ENCODE results near the gene LONP2. TPM values are rescaled to one million over a fixed set of nuclear protein-coding genes. Genes with fewer than 3 reads are reported as not detected.
"Not testable (repeated sequence)": the region's sequence is repeated elsewhere in the genome, so short reads cannot be mapped to it uniquely, and the experiment has no call there.

Gene LONP2
- polyA plus RNA-seq, 2 donors = 16.2 to 28.6 TPM

- H3K4me3 ChIP-seq (ENCODE audit: low read depth in 1 of 2, low read length in 2 of 2) = no peak overlapping the region
- H3K36me3 ChIP-seq (ENCODE audit: control insufficient read depth in 2 of 2, insufficient read depth in 2 of 2, low read length in 1 of 2) = no peaks in the 10 kb centered on the region
- 38 to 61% methylated on average over 2 of the region's 2 CpGs for WGBS, 2 donors
- H3K27ac ChIP-seq (ENCODE audit: low read depth in 2 of 2, low read length in 1 of 2) = no peak overlapping the region
- H3K27me3 ChIP-seq (ENCODE audit: control insufficient read depth in 1 of 2, insufficient read depth in 2 of 2, low read length in 2 of 2) = no peaks in the 10 kb centered on the region
- peaks cover 0 to 5% of the 10 kb centered on the region in 2 donors for H3K4me1 ChIP-seq (ENCODE audit: control insufficient read depth in 2 of 2, insufficient read depth in 2 of 2, low read length in 1 of 2)
- no peaks in the 10 kb centered on the region for H3K9me3 ChIP-seq (ENCODE audit: control insufficient read depth in 2 of 2, insufficient read depth in 1 of 2, low read depth in 1 of 2, low read length in 1 of 2)
Measured at GRCh38 chr16:48367441-48368049, 123.4 kb downstream of the LONP2 start.

GRCh38 chr16:48369765-48370164, 125.7 kb downstream of the LONP2 start:
- Histone ChIP-seq H3K36me3 (ENCODE audit: control insufficient read depth in 2 of 2, insufficient read depth in 2 of 2, low read length in 1 of 2) (no peaks in the 10 kb centered on the region), H3K4me1 (ENCODE audit: control insufficient read depth in 2 of 2, insufficient read depth in 2 of 2, low read length in 1 of 2) (peaks cover 0 to 5% of the 10 kb centered on the region in 2 donors)

GRCh38 chr16:48370229-48370628, 126.1 kb downstream of the LONP2 start:
- 93 to 96% methylated on average over 8 of the region's 8 CpGs for WGBS, 2 donors
- Histone ChIP-seq H3K27ac (ENCODE audit: low read depth in 2 of 2, low read length in 1 of 2) (no peak overlapping the region), H3K4me3 (ENCODE audit: low read depth in 1 of 2, low read length in 2 of 2) (no peak overlapping the region), H3K4me1 (ENCODE audit: control insufficient read depth in 2 of 2, insufficient read depth in 2 of 2, low read length in 1 of 2) (peaks cover 0 to 1% of the 10 kb centered on the region in 2 donors), H3K36me3 (ENCODE audit: control insufficient read depth in 2 of 2, insufficient read depth in 2 of 2, low read length in 1 of 2) (no peaks in the 10 kb centered on the region), H3K9me3 (ENCODE audit: control insufficient read depth in 2 of 2, insufficient read depth in 1 of 2, low read depth in 1 of 2, low read length in 1 of 2) (no peaks in the 10 kb centered on the region), H3K27me3 (ENCODE audit: control insufficient read depth in 1 of 2, insufficient read depth in 2 of 2, low read length in 2 of 2) (no peaks in the 10 kb centered on the region)

More at GRCh38 chr16:48369765-48370164, 125.7 kb downstream of the LONP2 start:
- Histone ChIP-seq H3K4me3 (ENCODE audit: low read depth in 1 of 2, low read length in 2 of 2) (no peak overlapping the region), H3K27me3 (ENCODE audit: control insufficient read depth in 1 of 2, insufficient read depth in 2 of 2, low read length in 2 of 2) (no peaks in the 10 kb centered on the region), H3K9me3 (ENCODE audit: control insufficient read depth in 2 of 2, insufficient read depth in 1 of 2, low read depth in 1 of 2, low read length in 1 of 2) (no peaks in the 10 kb centered on the region), H3K27ac (ENCODE audit: low read depth in 2 of 2, low read length in 1 of 2) (no peak overlapping the region)
- 53 to 60% methylated on average over 1 of the region's 1 CpG for WGBS, 2 donors

DNA sequence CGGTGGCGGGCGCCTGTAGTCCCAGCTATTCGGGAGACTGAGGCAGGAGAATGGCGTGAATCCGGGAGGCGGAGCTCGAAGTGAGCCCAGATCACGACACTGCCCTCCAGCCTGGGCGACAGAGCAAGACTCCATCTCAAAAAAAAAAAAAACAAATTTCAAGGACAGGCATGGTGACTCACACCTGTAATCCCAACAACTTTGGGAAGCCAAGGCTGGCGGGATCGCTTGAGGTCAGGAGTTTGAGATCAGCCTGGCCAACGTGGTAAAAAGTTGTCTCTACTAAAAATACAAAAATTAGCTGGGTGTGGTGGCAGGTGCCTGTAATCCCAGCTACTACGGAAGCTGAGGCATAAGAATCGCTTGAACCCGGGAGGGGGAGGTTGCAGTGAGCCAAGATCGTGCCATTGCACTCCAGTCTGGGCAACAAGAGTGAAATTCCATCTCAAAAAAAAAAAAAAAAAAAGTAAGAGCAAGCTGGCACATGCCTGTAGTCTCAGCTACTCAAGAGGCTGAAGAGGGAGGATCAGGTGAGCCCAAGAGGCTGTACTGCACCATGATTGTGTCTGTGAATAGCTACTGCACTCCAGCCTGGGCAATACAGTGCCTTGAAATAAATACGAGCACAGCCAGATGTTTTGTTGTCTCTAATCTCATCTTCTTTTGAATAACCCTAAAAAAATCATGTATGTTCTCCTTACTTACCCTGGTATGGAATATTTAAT, 126.7 kb downstream of the LONP2 start:
- H3K4me1 ChIP-seq (ENCODE audit: control insufficient read depth in 2 of 2, insufficient read depth in 2 of 2, low read length in 1 of 2) = not testable (repeated sequence)

GRCh38 chr16:48371393-48371780, 127.3 kb downstream of the LONP2 start:
- Histone ChIP-seq H3K36me3 (ENCODE audit: control insufficient read depth in 2 of 2, insufficient read depth in 2 of 2, low read length in 1 of 2) (no peaks in the 10 kb centered on the region), H3K4me1 (ENCODE audit: control insufficient read depth in 2 of 2, insufficient read depth in 2 of 2, low read length in 1 of 2) (no peaks in the 10 kb centered on the region)

More for the DNA sequence above, 126.7 kb downstream of the LONP2 start:
- H3K9me3 ChIP-seq (ENCODE audit: control insufficient read depth in 2 of 2, insufficient read depth in 1 of 2, low read depth in 1 of 2, low read length in 1 of 2); H3K36me3 ChIP-seq (ENCODE audit: control insufficient read depth in 2 of 2, insufficient read depth in 2 of 2, low read length in 1 of 2); H3K27me3 ChIP-seq (ENCODE audit: control insufficient read depth in 1 of 2, insufficient read depth in 2 of 2, low read length in 2 of 2); H3K27ac ChIP-seq (ENCODE audit: low read depth in 2 of 2, low read length in 1 of 2); H3K4me3 ChIP-seq (ENCODE audit: low read depth in 1 of 2, low read length in 2 of 2): not testable (repeated sequence)
- WGBS, 2 donors = 85 to 87% methylated on average over 18 of the region's 18 CpGs

GRCh38 chr16:48372744-48373143, 128.6 kb downstream of the LONP2 start:
- 84 to 85% methylated on average over 4 of the region's 4 CpGs for WGBS, 2 donors
- H3K4me3 ChIP-seq (ENCODE audit: low read depth in 1 of 2, low read length in 2 of 2) = no peak overlapping the region
- H3K27ac ChIP-seq (ENCODE audit: low read depth in 2 of 2, low read length in 1 of 2) = no peak overlapping the region
- no peaks in the 10 kb centered on the region for H3K36me3 ChIP-seq (ENCODE audit: control insufficient read depth in 2 of 2, insufficient read depth in 2 of 2, low read length in 1 of 2)
- no peaks in the 10 kb centered on the region for H3K27me3 ChIP-seq (ENCODE audit: control insufficient read depth in 1 of 2, insufficient read depth in 2 of 2, low read length in 2 of 2)
- H3K9me3 ChIP-seq (ENCODE audit: control insufficient read depth in 2 of 2, insufficient read depth in 1 of 2, low read depth in 1 of 2, low read length in 1 of 2) = no peaks in the 10 kb centered on the region
- no peaks in the 10 kb centered on the region for H3K4me1 ChIP-seq (ENCODE audit: control insufficient read depth in 2 of 2, insufficient read depth in 2 of 2, low read length in 1 of 2)

More at GRCh38 chr16:48371393-48371780, 127.3 kb downstream of the LONP2 start:
- no peaks in the 10 kb centered on the region for H3K27me3 ChIP-seq (ENCODE audit: control insufficient read depth in 1 of 2, insufficient read depth in 2 of 2, low read length in 2 of 2)
- H3K27ac ChIP-seq (ENCODE audit: low read depth in 2 of 2, low read length in 1 of 2) = no peak overlapping the region
- H3K9me3 ChIP-seq (ENCODE audit: control insufficient read depth in 2 of 2, insufficient read depth in 1 of 2, low read depth in 1 of 2, low read length in 1 of 2) = no peaks in the 10 kb centered on the region
- H3K4me3 ChIP-seq (ENCODE audit: low read depth in 1 of 2, low read length in 2 of 2) = no peak overlapping the region

GRCh38 chr16:48373258-48374029, 129.3 kb downstream of the LONP2 start:
- no peaks in the 10 kb centered on the region for H3K9me3 ChIP-seq (ENCODE audit: control insufficient read depth in 2 of 2, insufficient read depth in 1 of 2, low read depth in 1 of 2, low read length in 1 of 2)
- H3K27ac ChIP-seq (ENCODE audit: low read depth in 2 of 2, low read length in 1 of 2) = no peak overlapping the region
- 78 to 83% methylated on average over 4 of the region's 4 CpGs for WGBS, 2 donors
- no peaks in the 10 kb centered on the region for H3K36me3 ChIP-seq (ENCODE audit: control insufficient read depth in 2 of 2, insufficient read depth in 2 of 2, low read length in 1 of 2)
- no peak overlapping the region for H3K4me3 ChIP-seq (ENCODE audit: low read depth in 1 of 2, low read length in 2 of 2)
- no peaks in the 10 kb centered on the region for H3K4me1 ChIP-seq (ENCODE audit: control insufficient read depth in 2 of 2, insufficient read depth in 2 of 2, low read length in 1 of 2)
- H3K27me3 ChIP-seq (ENCODE audit: control insufficient read depth in 1 of 2, insufficient read depth in 2 of 2, low read length in 2 of 2) = no peaks in the 10 kb centered on the region

GRCh38 chr16:48374255-48374654, 130.2 kb downstream of the LONP2 start:
- H3K4me3 ChIP-seq (ENCODE audit: low read depth in 1 of 2, low read length in 2 of 2) = no peak overlapping the region
- 58% methylated on average over 2 of the region's 2 CpGs for WGBS, 2 donors
- H3K27me3 ChIP-seq (ENCODE audit: control insufficient read depth in 1 of 2, insufficient read depth in 2 of 2, low read length in 2 of 2) = no peaks in the 10 kb centered on the region
- H3K9me3 ChIP-seq (ENCODE audit: control insufficient read depth in 2 of 2, insufficient read depth in 1 of 2, low read depth in 1 of 2, low read length in 1 of 2) = no peaks in the 10 kb centered on the region
- H3K4me1 ChIP-seq (ENCODE audit: control insufficient read depth in 2 of 2, insufficient read depth in 2 of 2, low read length in 1 of 2) = no peaks in the 10 kb centered on the region
- H3K36me3 ChIP-seq (ENCODE audit: control insufficient read depth in 2 of 2, insufficient read depth in 2 of 2, low read length in 1 of 2) = no peaks in the 10 kb centered on the region
- no peak overlapping the region for H3K27ac ChIP-seq (ENCODE audit: low read depth in 2 of 2, low read length in 1 of 2)

GRCh38 chr16:48377301-48377700, 133.2 kb downstream of the LONP2 start:
- H3K4me1 ChIP-seq (ENCODE audit: control insufficient read depth in 2 of 2, insufficient read depth in 2 of 2, low read length in 1 of 2); H3K27me3 ChIP-seq (ENCODE audit: control insufficient read depth in 1 of 2, insufficient read depth in 2 of 2, low read length in 2 of 2); H3K4me3 ChIP-seq (ENCODE audit: low read depth in 1 of 2, low read length in 2 of 2); H3K9me3 ChIP-seq (ENCODE audit: control insufficient read depth in 2 of 2, insufficient read depth in 1 of 2, low read depth in 1 of 2, low read length in 1 of 2); H3K36me3 ChIP-seq (ENCODE audit: control insufficient read depth in 2 of 2, insufficient read depth in 2 of 2, low read length in 1 of 2); H3K27ac ChIP-seq (ENCODE audit: low read depth in 2 of 2, low read length in 1 of 2): not testable (repeated sequence)
- 74 to 76% methylated on average over 7 of the region's 7 CpGs for WGBS, 2 donors
